Suprapubic skin (tissue), 3 donors: ENCODE data around the gene ZBTB20.

Source experiments
- CTCF ChIP-seq, 2 donors: fragments of 200-600 bp in 1 of 2; fragments of 450-650 bp in 1 of 2; sonication (generic) in 1 of 2; IDR thresholded peaks; one replicate each; pipeline ENCODE4 v1.5.1; 2016 to 2019; ENCODE audit warnings: antibody characterized with exemption in 2 of 2, mild to moderate bottlenecking in 1 of 2, moderate library complexity in 1 of 2
- POLR2AphosphoS5 ChIP-seq, 3 donors: sonication (generic); formaldehyde crosslinking; IDR thresholded peaks; one replicate each; pipeline ENCODE4 v1.6.1; 2017; ENCODE audit warnings: antibody characterized with exemption in 3 of 3

- TF ChIP-seq POLR2AphosphoS5 (IDR thresholded peaks at IDR 0.05): no peak
- no peak for TF ChIP-seq CTCF (IDR thresholded peaks at IDR 0.05)
Observed at GRCh38 chr3:114440700-114441099, 706.4 kb downstream of the ZBTB20 start.
